Fibroblast of the conjunctiva (primary cell): ENCODE results near the gene INPP5D.
"Not testable (repeated sequence)": the region's sequence is repeated elsewhere in the genome, so short reads cannot be mapped to it uniquely, and the experiment has no call there.

Experiments used
- DNase-seq: peaks from one replicate; pipeline ENCODE4 v3.0.0-alpha.2; 2010; ENCODE audit warnings: low read depth

The INPP5D gene

GRCh38 chr2:233092432-233093165, 32.5 kb downstream of the INPP5D start:
- no peak for DNase-seq

GRCh38 chr2:233093166-233093448, 33.0 kb downstream of the INPP5D start:
- DNase-seq, result no peak

- no peak for DNase-seq
Observed at GRCh38 chr2:233093721-233094120, 33.6 kb downstream of the INPP5D start.

- no peak for DNase-seq
Observed at GRCh38 chr2:233094614-233095013, 34.5 kb downstream of the INPP5D start.

- no peak for DNase-seq
Observed at GRCh38 chr2:233096006-233096405, 35.9 kb downstream of the INPP5D start.

GRCh38 chr2:233098618-233099017, 38.5 kb downstream of the INPP5D start:
- DNase-seq, result no peak

GRCh38 chr2:233099820-233100191, 39.7 kb downstream of the INPP5D start:
- not testable (repeated sequence) for DNase-seq

GRCh38 chr2:233100192-233100998, 40.3 kb downstream of the INPP5D start:
- no peak for DNase-seq

GRCh38 chr2:233101141-233101540, 41.0 kb downstream of the INPP5D start:
- no peak for DNase-seq

- no peak for DNase-seq
Observed at GRCh38 chr2:233101816-233102215, 41.7 kb downstream of the INPP5D start.

GRCh38 chr2:233105156-233105895, 45.2 kb downstream of the INPP5D start:
- DNase-seq, result no peak

- no peak for DNase-seq
Observed at GRCh38 chr2:233105930-233106329, 45.8 kb downstream of the INPP5D start.

- no peak for DNase-seq
Observed at GRCh38 chr2:233107011-233107410, 46.9 kb downstream of the INPP5D start.

- no peak for DNase-seq
Observed at GRCh38 chr2:233107831-233108300, 47.7 kb downstream of the INPP5D start.

GRCh38 chr2:233108611-233109490, 48.7 kb downstream of the INPP5D start:
- no peak for DNase-seq

GRCh38 chr2:233111427-233111826, 51.3 kb downstream of the INPP5D start:
- DNase-seq, result no peak

- no peak for DNase-seq
Observed at GRCh38 chr2:233112329-233112728, 52.2 kb downstream of the INPP5D start.

- no peak for DNase-seq
Observed at GRCh38 chr2:233112776-233113452, 52.8 kb downstream of the INPP5D start.

GRCh38 chr2:233114421-233114861, 54.3 kb downstream of the INPP5D start:
- DNase-seq, result no peak

- no peak for DNase-seq
Observed at GRCh38 chr2:233115121-233115520, 55.0 kb downstream of the INPP5D start.

- DNase-seq, result no peak
Observed at GRCh38 chr2:233115741-233116140, 55.6 kb downstream of the INPP5D start.
